DOHH2 (cell line): ENCODE data around the gene ABHD13.

ENCODE experiments used
- H3F3A ChIP-seq: fragments of 200-600 bp; sonication (generic), shearing (Covaris generic); 2 replicates; pipeline ENCODE4 v1.6.0; 2016; ENCODE audit warnings: antibody characterized with exemption, mild to moderate bottlenecking; ENCODE audit not compliant: control insufficient read depth, insufficient read depth
- H3K27ac ChIP-seq: fragments of 200-600 bp; sonication (generic); 2 replicates; pipeline ENCODE4 v1.5.1; 2014; ENCODE audit warnings: low read depth, mild to moderate bottlenecking, low read length, moderate library complexity
- H3K27me3 ChIP-seq: fragments of 200-600 bp; sonication (generic); 2 replicates; pipeline ENCODE4 v1.6.1; 2014; ENCODE audit warnings: mild to moderate bottlenecking, low read length, mixed read lengths; ENCODE audit not compliant: control insufficient read depth
- H3K36me3 ChIP-seq: fragments of 200-600 bp; sonication (generic); 2 replicates; pipeline ENCODE4 v1.6.1; 2014; ENCODE audit warnings: mild to moderate bottlenecking, low read length, moderate library complexity, mixed read lengths; ENCODE audit not compliant: control insufficient read depth
- H3K4me1 ChIP-seq: fragments of 200-600 bp; sonication (generic); 2 replicates; pipeline ENCODE4 v1.6.1; 2014; ENCODE audit warnings: mild to moderate bottlenecking, low read length, mixed read lengths; ENCODE audit not compliant: control insufficient read depth
- H3K4me2 ChIP-seq: fragments of 200-600 bp; sonication (generic); 2 replicates; pipeline ENCODE4 v1.6.0; 2014; ENCODE audit warnings: mild to moderate bottlenecking, low read length, moderate library complexity
- H3K4me3 ChIP-seq: fragments of 200-600 bp; sonication (generic); 2 replicates; pipeline ENCODE4 v1.5.1; 2014; ENCODE audit warnings: mild to moderate bottlenecking, low read length, mixed read lengths
- H3K79me2 ChIP-seq: fragments of 200-600 bp; sonication (generic); 2 replicates; pipeline ENCODE4 v1.6.1; 2014; ENCODE audit warnings: mild to moderate bottlenecking, low read length, mixed read lengths; ENCODE audit not compliant: control insufficient read depth
- H3K9me2 ChIP-seq: fragments of 200-600 bp; sonication (generic); replicated peaks from 2 replicates; pipeline ENCODE4 v1.6.1; 2014; ENCODE audit warnings: mild to moderate bottlenecking, low read length, mixed read lengths; ENCODE audit not compliant: control insufficient read depth
- H3K9me3 ChIP-seq: fragments of 200-600 bp; sonication (generic); 2 replicates; pipeline ENCODE4 v1.6.1; 2014; ENCODE audit warnings: antibody characterized with exemption, low read length, mixed read lengths; ENCODE audit not compliant: control insufficient read depth, insufficient read depth
- H4K20me1 ChIP-seq: fragments of 200-600 bp; sonication (generic); 2 replicates; pipeline ENCODE4 v1.6.0; 2014; ENCODE audit warnings: low read depth, mild to moderate bottlenecking, antibody characterized with exemption, low read length, moderate library complexity; ENCODE audit not compliant: control insufficient read depth, insufficient read depth
- EZH2phosphoT487 ChIP-seq: fragments of 200-600 bp; sonication (generic); IDR thresholded peaks from 2 replicates; pipeline ENCODE4 v1.6.1; 2017; ENCODE audit warnings: borderline replicate concordance, mild to moderate bottlenecking, antibody characterized with exemption, low read length, moderate library complexity, mixed read lengths
- TF ChIP-seq, protein P1 (sequence below): fragments of 200-600 bp; sonication (generic); IDR thresholded peaks from one replicate; pipeline ENCODE4 v1.5.1; 2014; ENCODE audit warnings: antibody characterized with exemption, mild to moderate bottlenecking, low read depth, low read length; ENCODE audit not compliant: poor library complexity, severe bottlenecking

Gene ABHD13

DNA sequence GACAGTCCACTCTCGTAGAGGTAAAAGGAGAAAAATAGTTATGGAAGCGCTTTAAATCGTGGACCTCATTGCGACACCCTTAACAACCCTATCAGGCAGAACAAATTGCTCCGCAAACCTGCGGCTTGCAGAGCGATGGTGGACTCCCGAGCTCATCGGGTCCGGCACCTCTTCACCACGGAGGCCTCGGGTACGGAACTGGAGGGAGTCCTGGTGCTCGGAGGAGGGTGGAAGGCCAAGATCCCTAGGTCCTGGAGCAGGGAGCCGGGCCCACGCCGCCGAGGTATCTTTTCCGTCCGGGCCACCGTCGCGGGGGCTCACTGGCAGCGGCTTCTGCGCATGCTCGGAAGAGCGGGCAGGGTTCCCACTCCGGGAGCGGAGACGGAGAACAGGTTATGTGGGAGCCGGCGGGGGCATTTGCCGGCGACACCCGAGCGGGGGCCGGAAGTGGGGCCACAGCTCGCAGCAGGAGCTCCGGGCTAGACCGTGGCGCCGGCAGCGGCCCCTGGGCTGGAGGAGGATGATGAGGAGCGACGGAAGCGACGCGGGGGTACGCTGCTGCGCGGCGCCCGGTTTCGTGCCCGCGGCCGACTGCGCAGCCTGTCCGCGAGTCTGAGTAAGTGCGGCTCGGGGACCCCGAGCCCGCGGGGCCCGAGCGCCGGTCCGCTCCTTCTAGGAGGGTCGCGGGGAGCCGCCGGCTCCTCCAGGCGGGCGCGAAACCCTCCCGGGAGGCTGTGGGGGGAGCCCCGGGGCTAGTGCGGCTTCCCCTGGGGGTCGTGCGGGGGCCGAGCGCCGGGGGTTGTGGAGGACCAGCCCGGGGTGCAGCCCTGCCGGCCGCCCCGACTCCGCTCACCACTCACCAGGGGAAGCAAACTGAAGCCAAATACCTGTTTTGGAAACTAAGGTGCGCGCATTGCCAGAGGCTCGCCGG lies at the start of gene ABHD13:
Gene ABHD13, plus strand, starts transcription at position 349 of the 931 bp plus-strand sequence. CDS start 10,827 bp downstream, outside the sequence.
- Histone ChIP-seq H3K4me3 (peak within 1 kb of the TSS; percentile 97), H3K9me2 (no peaks in the 10 kb centered on the region), H3K4me1 (peaks cover 50% of the 10 kb centered on the region), H3F3A (peaks cover 22% of the 10 kb centered on the region), H3K79me2 (peaks cover 75% of the 10 kb centered on the region), H3K36me3 (peaks cover 7% of the 10 kb centered on the region), H3K27ac (peak within 1 kb of the TSS; percentile 72), H3K9me3 (no peaks in the 10 kb centered on the region), H3K27me3 (no peaks in the 10 kb centered on the region), H3K4me2 (peak within 1 kb of the TSS; percentile 91), H4K20me1 (peaks cover 12% of the 10 kb centered on the region)
- TF ChIP-seq, protein P1, sequence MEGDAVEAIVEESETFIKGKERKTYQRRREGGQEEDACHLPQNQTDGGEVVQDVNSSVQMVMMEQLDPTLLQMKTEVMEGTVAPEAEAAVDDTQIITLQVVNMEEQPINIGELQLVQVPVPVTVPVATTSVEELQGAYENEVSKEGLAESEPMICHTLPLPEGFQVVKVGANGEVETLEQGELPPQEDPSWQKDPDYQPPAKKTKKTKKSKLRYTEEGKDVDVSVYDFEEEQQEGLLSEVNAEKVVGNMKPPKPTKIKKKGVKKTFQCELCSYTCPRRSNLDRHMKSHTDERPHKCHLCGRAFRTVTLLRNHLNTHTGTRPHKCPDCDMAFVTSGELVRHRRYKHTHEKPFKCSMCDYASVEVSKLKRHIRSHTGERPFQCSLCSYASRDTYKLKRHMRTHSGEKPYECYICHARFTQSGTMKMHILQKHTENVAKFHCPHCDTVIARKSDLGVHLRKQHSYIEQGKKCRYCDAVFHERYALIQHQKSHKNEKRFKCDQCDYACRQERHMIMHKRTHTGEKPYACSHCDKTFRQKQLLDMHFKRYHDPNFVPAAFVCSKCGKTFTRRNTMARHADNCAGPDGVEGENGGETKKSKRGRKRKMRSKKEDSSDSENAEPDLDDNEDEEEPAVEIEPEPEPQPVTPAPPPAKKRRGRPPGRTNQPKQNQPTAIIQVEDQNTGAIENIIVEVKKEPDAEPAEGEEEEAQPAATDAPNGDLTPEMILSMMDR = peak; percentile 19
- TF ChIP-seq EZH2phosphoT487 = no peak

- H3K79me2 ChIP-seq = no peaks in the 10 kb centered on the region
- no peaks in the 10 kb centered on the region for H3K36me3 ChIP-seq
- H3K27me3 ChIP-seq = no peaks in the 10 kb centered on the region
- no peak overlapping the region for H3K27ac ChIP-seq
- no peaks in the 10 kb centered on the region for H3K4me1 ChIP-seq
- H4K20me1 ChIP-seq = no peaks in the 10 kb centered on the region
- H3K4me2 ChIP-seq = no peak overlapping the region
- TF ChIP-seq, protein P1 = no peak
- no peak for TF ChIP-seq EZH2phosphoT487
- no peaks in the 10 kb centered on the region for H3F3A ChIP-seq
- no peak overlapping the region for H3K4me3 ChIP-seq
- no peaks in the 10 kb centered on the region; the same call in 1 of the 2 replicates for H3K9me3 ChIP-seq
- no peaks in the 10 kb centered on the region for H3K9me2 ChIP-seq
These were observed 49.3 kb upstream of the ABHD13 start for GRCh38 chr13:108168929-108169328.

DNA sequence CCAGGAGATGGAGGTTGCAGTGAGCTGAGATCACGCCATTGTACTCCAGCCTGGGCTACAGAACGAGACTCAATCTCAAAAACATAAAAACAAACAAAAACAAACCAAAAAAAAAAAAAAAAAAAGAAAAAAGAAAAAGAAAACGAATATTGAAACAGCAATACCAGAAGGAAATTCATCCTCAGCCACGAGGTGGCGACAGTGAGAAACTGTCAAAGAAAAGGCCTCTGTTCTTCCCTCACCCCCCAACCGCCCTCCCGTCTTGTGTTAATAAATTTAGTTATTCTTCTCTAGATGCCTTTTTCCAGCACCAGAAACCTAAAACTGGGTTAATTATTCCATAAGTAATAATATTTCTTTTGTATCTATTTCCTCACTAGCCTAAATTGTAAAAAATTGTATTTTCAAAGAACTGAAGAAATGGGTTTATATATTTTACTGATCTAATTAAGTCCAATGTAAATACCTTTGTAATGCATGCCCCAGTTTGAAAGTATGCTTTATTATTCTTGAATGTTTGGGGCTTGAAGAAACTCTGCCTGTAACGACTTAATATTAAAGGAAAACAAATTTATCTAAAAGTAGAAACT lies 41.4 kb upstream of the ABHD13 start:
- no peaks in the 10 kb centered on the region for H3K36me3 ChIP-seq
- H3K27ac ChIP-seq = no peak overlapping the region
- no peaks in the 10 kb centered on the region for H3F3A ChIP-seq
- H3K9me3 ChIP-seq = no peaks in the 10 kb centered on the region
- H3K9me2 ChIP-seq = no peaks in the 10 kb centered on the region
- TF ChIP-seq, protein P1 = peak; percentile 65
- TF ChIP-seq EZH2phosphoT487 = no peak
- H3K4me2 ChIP-seq = no peak overlapping the region
- no peaks in the 10 kb centered on the region for H3K79me2 ChIP-seq
- peaks cover 5% of the 10 kb centered on the region for H3K4me1 ChIP-seq
- H3K27me3 ChIP-seq = no peaks in the 10 kb centered on the region
- H4K20me1 ChIP-seq = no peaks in the 10 kb centered on the region
- H3K4me3 ChIP-seq = no peak overlapping the region
